HG03439 (cell line): ENCODE results near the gene RUVBL2.

Source experiments
- ATAC-seq: cut with Tn5 transposase; IDR thresholded peaks from one replicate; pipeline ENCODE4 v1.9.1; 2021; ENCODE audit warnings: mild to moderate bottlenecking, moderate library complexity; ENCODE audit not compliant: unreplicated experiment

The RUVBL2 gene

GRCh38 chr19:48963371-48964204 lies 30.1 kb upstream of the RUVBL2 start:
- ATAC-seq, result no peak

GRCh38 chr19:48964205-48965039 lies 29.3 kb upstream of the RUVBL2 start:
- ATAC-seq, result no peak

GRCh38 chr19:48965040-48965805 lies 28.5 kb upstream of the RUVBL2 start, which contains the start of gene FTL:
Gene FTL (plus strand): TSS chr19:48965309. CDS start chr19:48965508, 199 bp downstream.
- ATAC-seq, result peak; percentile 56

DNA sequence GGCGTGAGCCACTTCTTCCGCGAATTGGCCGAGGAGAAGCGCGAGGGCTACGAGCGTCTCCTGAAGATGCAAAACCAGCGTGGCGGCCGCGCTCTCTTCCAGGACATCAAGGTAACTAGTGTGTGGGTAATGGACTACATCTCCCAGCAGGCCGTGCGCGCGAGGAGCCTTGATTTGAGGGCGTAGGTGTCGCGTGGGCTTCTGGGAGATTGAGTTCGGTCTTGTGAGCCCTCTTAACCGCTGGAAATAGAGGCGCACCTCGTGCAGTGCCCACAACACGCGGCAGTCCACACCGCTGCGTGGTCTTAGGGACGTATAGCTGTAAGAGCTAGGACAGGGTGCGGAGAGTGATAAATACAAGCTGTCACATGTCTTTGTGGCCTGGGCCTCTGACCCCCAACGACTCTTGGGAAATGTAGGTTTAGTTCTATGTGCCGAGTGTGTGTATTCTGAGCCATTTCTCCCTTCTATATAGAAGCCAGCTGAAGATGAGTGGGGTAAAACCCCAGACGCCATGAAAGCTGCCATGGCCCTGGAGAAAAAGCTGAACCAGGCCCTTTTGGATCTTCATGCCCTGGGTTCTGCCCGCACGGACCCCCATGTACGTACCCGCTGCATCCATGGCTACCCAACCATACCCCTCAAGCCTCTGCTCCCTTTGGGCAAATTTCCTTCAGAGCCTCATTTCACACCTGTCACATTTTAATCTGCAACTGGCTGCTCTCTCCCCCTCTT lies 27.7 kb upstream of the RUVBL2 start:
- ATAC-seq, result peak; percentile 24

DNA sequence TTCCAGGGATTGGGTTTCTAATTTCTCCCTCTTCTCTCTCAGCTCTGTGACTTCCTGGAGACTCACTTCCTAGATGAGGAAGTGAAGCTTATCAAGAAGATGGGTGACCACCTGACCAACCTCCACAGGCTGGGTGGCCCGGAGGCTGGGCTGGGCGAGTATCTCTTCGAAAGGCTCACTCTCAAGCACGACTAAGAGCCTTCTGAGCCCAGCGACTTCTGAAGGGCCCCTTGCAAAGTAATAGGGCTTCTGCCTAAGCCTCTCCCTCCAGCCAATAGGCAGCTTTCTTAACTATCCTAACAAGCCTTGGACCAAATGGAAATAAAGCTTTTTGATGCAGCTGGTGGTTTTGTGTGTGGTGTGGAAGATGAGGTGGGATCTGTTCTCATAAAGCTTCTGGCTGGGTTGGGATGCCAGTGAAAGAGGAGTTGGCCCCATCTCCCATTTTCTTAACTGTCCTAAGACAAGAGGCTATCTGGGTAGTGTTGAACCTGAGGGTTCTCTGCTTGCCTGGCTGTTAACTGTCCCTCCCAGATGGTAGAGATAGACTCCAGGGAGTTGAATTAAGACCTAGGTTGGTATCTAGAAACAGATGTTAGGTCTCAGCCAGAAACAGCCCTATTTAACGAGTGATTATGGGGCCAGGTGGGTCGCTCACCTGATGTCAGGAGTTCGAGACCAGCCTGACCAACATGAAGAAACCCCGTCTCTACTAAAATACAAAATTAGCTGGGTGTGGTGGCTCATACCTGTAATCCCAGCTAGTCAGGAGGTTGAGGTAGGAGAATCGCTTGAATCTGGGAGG lies 26.9 kb upstream of the RUVBL2 start:
- ATAC-seq, result no peak

DNA sequence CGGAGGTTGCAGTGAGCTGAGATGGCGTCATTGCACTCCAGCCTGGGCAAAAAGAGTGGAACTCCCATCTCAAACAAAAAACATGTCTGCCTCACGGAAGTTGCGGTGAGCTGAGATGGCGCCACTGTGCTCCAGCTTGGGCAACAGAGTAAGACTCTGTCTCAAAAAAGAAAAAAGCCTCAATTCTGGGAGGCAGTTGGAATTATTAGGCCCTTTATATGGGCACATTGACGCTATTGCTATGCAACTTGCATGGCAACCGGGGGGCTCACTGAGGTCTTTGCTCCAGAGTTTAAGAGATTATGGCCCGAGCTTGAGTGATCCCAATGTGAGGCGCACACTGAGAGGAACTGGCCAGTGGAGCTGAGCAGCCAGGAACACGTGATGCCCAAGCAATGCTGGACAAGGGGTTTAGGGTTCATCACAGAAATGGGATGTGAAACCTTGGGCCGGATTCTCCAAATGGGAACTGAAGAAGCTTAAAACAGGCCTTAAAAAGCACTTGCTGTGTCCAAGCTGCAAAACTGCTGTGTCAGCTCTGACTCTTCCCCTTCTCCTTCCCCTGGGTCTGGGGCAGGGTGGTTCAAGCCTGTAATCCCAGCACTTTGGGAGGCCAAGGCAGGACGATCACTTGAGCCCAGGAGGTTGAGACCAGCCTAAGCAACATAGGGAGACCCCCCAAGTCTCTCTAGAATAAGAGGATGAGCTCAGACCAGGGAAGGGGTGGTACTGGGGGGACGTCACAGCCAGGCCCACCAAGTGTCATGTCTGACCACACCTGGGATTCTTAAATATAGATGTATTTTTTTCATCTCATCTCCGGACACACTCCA lies 26.1 kb upstream of the RUVBL2 start:
- no peak for ATAC-seq

DNA sequence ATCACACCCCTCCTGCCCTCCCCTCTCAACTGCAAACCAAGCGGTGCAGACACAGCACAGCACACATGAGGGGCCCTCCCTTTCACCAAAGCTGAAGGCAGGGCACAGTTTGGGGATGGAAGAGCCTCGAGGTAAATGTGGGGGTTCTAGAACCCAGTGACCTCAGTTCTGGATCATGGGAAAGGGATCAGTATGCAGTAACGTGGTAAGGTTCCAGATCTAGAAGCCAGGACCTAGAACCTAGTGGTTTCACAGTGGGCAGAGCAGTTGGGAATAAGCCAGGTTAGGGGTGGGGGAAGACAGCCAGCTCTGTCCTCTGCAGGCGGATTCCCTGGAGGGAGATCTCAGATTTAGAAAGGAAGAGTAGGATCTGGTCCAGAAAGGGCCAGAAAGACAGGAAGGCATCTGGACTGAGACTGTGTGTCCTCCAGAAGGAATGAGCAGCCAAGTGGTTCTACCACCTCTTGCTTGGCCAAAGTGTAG lies 25.5 kb upstream of the RUVBL2 start:
- no peak for ATAC-seq

- ATAC-seq, result no peak
These were observed 24.9 kb upstream of the RUVBL2 start for GRCh38 chr19:48968813-48969218.

DNA sequence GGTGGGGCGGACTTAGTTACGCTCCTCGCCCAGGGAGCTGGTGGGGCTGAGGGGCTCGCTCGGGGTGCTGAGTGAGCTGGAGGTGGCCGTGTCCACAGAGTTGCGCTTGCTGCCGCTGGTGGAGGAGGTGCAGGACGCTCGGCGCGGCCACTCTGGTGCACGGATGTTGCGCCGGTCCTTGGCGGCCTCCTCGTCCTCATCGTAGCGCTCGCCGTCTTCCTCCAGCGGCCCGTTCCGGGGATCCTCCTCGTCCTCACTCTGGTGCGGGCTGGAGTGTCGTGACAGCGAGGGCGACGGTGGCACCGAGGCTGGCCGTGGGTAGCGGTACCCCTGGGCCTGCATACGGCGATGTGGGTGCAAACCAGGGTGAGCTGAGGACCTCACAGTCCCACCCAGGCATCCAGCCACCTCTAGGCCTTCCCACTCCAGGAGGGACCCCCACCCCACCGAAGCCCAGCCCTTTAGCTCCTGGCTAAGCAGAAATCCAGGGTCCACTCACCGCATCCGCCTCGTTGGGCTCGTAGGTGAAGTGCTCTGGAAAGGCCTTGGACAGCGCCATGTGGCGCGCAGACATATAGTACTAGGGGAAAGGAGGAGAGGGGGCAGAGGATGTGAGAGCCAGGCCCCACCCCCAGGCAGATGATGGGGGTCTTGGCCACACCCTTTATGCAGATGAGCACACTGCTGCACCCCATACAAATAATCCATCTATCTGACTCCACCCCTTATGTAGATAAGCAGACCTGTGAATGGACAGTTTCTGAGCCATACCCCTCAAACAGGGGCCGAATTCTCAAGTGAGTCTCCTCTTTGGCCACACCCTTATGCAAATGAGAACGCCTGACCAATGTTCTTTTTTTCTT lies 24.2 kb upstream of the RUVBL2 start:
- no peak for ATAC-seq

DNA sequence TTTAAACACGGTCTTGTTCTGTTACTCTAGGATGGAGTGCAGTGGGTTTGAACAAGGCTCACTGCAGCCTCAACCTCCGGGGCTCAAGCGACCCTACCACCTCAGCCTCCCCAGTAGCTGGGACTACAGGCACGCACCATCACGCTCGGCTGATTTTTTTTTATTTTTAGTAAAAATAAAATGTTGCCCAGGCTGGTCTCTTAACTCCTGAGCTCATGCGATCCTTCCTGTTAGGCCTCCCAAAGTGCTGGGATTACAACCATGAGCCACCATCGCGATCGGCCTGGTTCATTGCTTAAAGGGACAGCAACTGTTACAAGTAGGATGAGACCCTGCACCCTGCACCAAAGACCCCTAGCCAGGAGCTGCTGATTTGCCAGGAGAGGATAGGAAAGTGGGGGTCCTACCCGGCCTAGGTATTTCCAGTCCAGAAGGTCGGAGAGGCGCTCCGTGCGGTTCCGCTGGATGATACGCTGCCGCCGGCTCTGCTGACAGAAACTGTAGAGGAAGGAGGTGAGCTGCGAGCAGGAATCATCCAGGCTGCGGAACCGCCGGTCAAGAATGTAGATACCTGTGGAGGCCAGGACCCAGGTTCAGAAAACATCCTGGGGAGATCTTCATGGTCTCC lies 23.4 kb upstream of the RUVBL2 start:
- no peak for ATAC-seq

DNA sequence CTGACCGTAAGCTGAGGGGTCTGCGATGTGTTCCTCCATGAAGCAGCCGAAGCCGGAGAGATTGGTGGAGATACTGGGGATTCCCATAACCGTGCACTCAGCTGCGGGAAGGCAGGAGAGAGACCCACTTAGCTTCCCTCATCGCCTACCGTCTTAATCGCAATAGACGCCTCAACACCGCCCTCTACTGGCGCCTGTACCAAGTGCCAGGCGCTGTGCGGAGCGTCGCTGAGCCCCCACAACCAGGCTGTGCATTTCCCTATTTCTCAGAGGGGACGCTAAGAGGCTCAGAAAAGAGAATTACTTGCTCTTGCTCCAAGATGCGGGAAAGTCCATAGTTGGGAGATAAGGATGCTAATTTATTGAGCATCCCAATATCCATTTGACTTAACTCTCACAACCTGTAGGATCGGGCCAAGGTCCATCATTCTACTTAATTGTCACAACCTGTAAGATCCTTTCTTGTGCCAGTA lies 22.7 kb upstream of the RUVBL2 start:
- ATAC-seq, result no peak

DNA sequence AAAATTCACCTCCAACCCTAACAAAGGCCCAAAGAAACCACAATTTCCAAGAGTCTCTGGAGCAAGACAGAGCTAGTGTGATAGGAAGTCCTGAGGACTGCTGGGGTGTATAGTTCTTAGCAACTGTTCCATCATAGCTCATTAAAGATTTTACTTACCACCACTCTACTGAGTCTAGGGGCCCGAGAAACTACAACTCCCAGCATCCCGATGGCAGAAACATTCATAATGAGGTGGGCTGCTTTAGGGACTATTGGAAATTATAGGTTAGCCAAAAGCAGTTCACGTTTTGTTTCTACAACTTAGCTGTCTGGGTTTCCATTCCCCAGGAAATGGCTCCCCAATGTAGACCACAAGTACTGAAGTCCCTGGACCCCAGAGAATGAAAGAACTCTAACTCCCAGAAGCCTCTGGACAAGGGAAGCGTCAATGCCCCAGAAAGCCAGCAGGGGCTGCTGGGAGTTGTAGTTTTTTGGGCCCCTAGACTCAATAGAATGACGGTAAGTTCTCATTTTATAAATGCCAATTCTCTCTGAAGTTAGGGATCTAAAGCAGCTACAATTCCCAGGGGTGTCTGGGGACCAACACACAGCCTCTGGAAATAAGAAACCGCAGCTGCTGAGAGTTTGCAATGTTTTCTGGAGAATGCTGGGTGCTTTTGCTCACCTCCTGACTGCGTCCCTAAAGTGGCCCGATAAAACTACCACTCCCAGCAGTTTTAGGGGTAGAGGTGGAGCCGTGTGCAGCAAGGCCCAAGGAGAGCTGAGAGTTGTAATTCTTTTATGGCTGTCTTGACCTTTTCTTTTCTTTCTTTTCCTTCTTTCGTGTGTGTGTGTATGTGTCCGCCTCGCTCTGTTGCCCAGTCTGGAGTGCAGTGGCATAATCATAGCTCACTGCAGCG lies 17.5 kb upstream of the RUVBL2 start:
- no peak for ATAC-seq

DNA sequence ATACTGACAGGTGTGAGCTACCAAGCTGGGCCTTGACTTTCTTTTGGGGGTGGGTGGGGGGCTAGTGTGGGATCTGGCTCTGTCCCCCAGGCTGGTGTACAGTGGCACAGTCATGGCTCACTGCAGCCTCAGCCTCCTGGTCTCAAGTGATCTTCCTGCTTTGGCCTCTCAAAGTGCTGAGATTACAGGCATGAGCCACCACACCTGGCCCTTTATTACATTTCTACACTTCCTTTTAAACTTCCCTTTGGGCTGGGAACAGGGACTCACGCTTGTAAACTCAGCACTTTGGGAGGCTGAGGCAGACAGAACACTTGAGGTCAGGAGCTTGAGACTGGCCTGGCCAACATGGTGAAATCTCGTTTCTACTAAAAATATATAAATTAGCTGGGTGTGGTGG lies 16.6 kb upstream of the RUVBL2 start:
- ATAC-seq, result no peak

GRCh38 chr19:48982280-48982679 lies 11.4 kb upstream of the RUVBL2 start:
- ATAC-seq, result no peak

DNA sequence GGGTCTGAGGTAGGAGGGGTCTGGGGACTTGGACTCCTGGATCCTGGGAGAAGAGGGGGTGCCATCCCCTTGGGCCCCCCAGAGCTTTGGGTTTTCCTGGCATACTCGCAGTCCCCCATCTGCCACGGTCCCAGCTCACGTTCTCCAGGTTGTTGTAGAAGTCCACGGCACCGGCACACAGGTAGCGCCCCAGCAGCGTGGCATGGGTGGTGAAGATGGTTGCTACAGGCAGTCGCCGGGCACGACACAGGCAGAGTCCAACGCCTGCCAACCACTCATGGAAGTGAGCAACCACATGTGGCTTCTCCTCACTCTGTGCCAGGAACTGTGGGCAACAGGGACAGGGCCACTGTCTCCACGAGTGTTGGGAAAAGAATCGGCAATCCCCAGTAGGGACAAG lies 8.0 kb upstream of the RUVBL2 start:
- no peak for ATAC-seq

DNA sequence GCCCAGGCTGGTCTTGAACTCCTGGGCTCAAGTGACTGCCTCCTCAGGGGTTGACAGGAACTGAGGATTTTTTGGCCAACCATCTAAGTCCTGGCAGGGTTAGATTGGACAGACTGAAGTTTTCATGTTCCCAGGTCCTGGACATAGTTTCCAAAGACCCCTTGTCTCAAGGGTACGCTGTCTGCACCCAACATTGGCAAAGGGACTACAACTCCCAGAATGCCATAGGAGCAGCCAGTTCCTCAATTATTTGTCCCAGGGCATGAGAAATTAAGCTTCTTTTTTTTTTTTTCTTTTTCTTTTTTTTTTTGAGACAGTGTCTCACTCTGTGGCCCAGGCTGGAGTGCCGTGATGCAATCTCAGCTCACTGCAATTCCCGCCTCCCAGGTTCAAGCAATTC lies 7.5 kb upstream of the RUVBL2 start:
- no peak for ATAC-seq
